GM12878 (cell line): Measurements from ENCODE around the gene ADAP1. TPM values are rescaled to one million over a fixed set of nuclear protein-coding genes. Genes with fewer than 3 reads are reported as not detected.

Experiments used
- ATAC-seq: fragments of 200-7000 bp; cut with Tn5 transposase; 3 replicates; pipeline ENCODE4 v1.9.1; 2020; ENCODE audit warnings: mild to moderate bottlenecking, moderate library complexity
- BruUV-seq: library from RNA; stranded (reverse); fragments of 400-500 nt; replicated peaks from 2 replicates; lab custom pipeline; 2021; lab: Mats Ljungman, UMichigan
- CTCF ChIA-PET: fragments of 300-600 bp; sonication (Branson Sonifier 250); formaldehyde crosslinking; extraction: SDS; loops from one replicate; lab custom pipeline; 2021; ENCODE audit warnings: inconsistent platforms; lab: Yijun Ruan, JAX
- POLR2A ChIA-PET: fragments of 350-600 bp; formaldehyde crosslinking; extraction: SDS; loops from one replicate; lab custom pipeline; 2021; ENCODE audit warnings: inconsistent platforms; lab: Charles Lee
- RAD21 ChIA-PET: fragments of 300-600 bp; sonication (Branson Sonifier 250); formaldehyde crosslinking; loops from one replicate; lab custom pipeline; 2023; ENCODE audit warnings: antibody characterized with exemption; ENCODE audit not compliant: unreplicated experiment; lab: Charles Lee
- SMC1A ChIA-PET: fragments of 300-600 bp; sonication (Branson Sonifier 250); formaldehyde crosslinking; loops from one replicate; lab custom pipeline; 2023; ENCODE audit not compliant: unreplicated experiment, uncharacterized antibody; lab: Charles Lee
- DNase-seq: peaks from one replicate; pipeline ENCODE4 v3.0.0-alpha.2; 2011; ENCODE audit warnings: low read depth, low spot score
- FAIRE-seq: peaks from 3 replicates; lab custom pipeline; 2011; peaks lifted over from hg19 to GRCh38; lab: Jason Lieb, UNC
- H2AFZ ChIP-seq: 2 replicates; pipeline ENCODE4 v1.6.0; 2011; ENCODE audit warnings: low read depth, low read length, control low read depth; ENCODE audit not compliant: control insufficient read depth
- H3K27ac ChIP-seq: 2 replicates; pipeline ENCODE4 v1.5.1; 2011; ENCODE audit warnings: control low read depth; ENCODE audit not compliant: control insufficient read depth, insufficient read depth
- H3K27me3 ChIP-seq, 2 experiments: replicated peaks in 1 of 2; 2 replicates each; pipeline versions ENCODE4 v1.6.0 to v1.6.1; 2011; ENCODE audit warnings: low read length in 1 of 2; ENCODE audit not compliant: control insufficient read depth in 2 of 2, insufficient read depth in 2 of 2
- H3K36me3 ChIP-seq, 2 experiments: 2 replicates each; pipeline ENCODE4 v1.5.1; 2011; ENCODE audit warnings: low read length in 1 of 2; ENCODE audit not compliant: control insufficient read depth in 2 of 2, insufficient read depth in 2 of 2
- H3K4me1 ChIP-seq: 2 replicates; pipeline ENCODE4 v1.6.1; 2011; ENCODE audit warnings: mild to moderate bottlenecking, low read length, moderate library complexity, mixed read lengths; ENCODE audit not compliant: control insufficient read depth, insufficient read depth
- H3K4me2 ChIP-seq: 2 replicates; pipeline ENCODE4 v1.6.0; 2011; ENCODE audit warnings: control low read depth; ENCODE audit not compliant: control insufficient read depth, insufficient read depth
- H3K4me3 ChIP-seq: fragments of 200-600 bp; sonication (generic); 2 replicates; pipeline ENCODE4 v1.5.1; 2016
- H3K79me2 ChIP-seq: 2 replicates; pipeline ENCODE4 v1.6.0; 2011; ENCODE audit warnings: low read length; ENCODE audit not compliant: control insufficient read depth, insufficient read depth
- H3K9ac ChIP-seq: 2 replicates; pipeline ENCODE4 v1.8.0; 2011; ENCODE audit warnings: low read length, control low read depth, mixed read lengths; ENCODE audit not compliant: control insufficient read depth, insufficient read depth
- H3K9me3 ChIP-seq: replicated peaks from 3 replicates; pipeline ENCODE4 v1.5.1; 2011; ENCODE audit warnings: mild to moderate bottlenecking, low read length; ENCODE audit not compliant: control insufficient read depth, insufficient read depth
- H4K20me1 ChIP-seq: 2 replicates; pipeline ENCODE4 v1.6.0; 2011; ENCODE audit not compliant: control insufficient read depth, insufficient read depth
- CHD1 ChIP-seq: IDR thresholded peaks from 2 replicates; pipeline ENCODE4 v1.6.1; 2012; ENCODE audit warnings: low read depth, low read length, improper control_type of control experiment
- CHD4 ChIP-seq: fragments of 200-600 bp; sonication (generic); IDR thresholded peaks from 2 replicates; pipeline ENCODE4 v1.6.1; 2016; ENCODE audit warnings: mild to moderate bottlenecking
- MXI1 ChIP-seq: fragments of 150-350 bp; IDR thresholded peaks from 2 replicates; pipeline ENCODE4 v1.6.1; 2011; ENCODE audit warnings: low read depth, mild to moderate bottlenecking, inconsistent platforms, low read length, improper control_type of control experiment
- SMARCA5 ChIP-seq: fragments of 450-650 bp; IDR thresholded peaks from 2 replicates; pipeline ENCODE4 v1.6.1; 2017; ENCODE audit warnings: mild to moderate bottlenecking
- TBL1XR1 ChIP-seq: IDR thresholded peaks from 2 replicates; pipeline ENCODE4 v1.6.1; 2012; ENCODE audit warnings: low read depth, low read length, improper control_type of control experiment
- ZNF384 ChIP-seq: IDR thresholded peaks from 2 replicates; pipeline ENCODE4 v1.6.1; 2012; ENCODE audit warnings: low read depth, mild to moderate bottlenecking, low read length, improper control_type of control experiment, borderline replicate concordance
- WGBS: methylation state at CpG from one replicate; pipeline ENCODE4 v1.1.6; 2016; ENCODE audit warnings: low lambda C conversion rate; ENCODE audit not compliant: insufficient replicate concordance, insufficient coverage; ENCODE audit errors: missing lambda C conversion rate; 5-methylcytosine and 5-hydroxymethylcytosine counted together
- in situ Hi-C: fragments of 300-500 bp; cut with MboI; formaldehyde crosslinking; loops from 9 replicates; pipeline ENCODE4 v1.14.3; 2018; ENCODE audit warnings: mixed read lengths
- intact Hi-C: fragments of 100-400 bp; cut with micrococcal nuclease; formaldehyde crosslinking; loops from one replicate; pipeline ENCODE4 v1.14.2; 2022; ENCODE audit not compliant: unreplicated experiment
- polyA plus RNA-seq, 11 experiments: library from polyadenylated mRNA; depleted of rRNA in 4 of 11; unstranded in 6 of 11; stranded (reverse) in 5 of 11; fragments of >200 nt; fragmentation: Nextera tagmentation in 4 of 11; fragmentation: Illumina TruSeq in 1 of 11; extraction: Ambion mirVana in 4 of 11; extraction: Trizol in 1 of 11; gene quantifications; 1 replicate in 1 of 11; 2 replicates in 10 of 11; pipeline versions ENCODE4 v1.2.1 to v1.2.3, GENCODE V29; 2011 to 2016; ENCODE audit warnings: inconsistent platforms in 2 of 11, missing spikeins in 2 of 11, low read depth in 1 of 11
- total RNA-seq, 4 experiments: library from RNA; depleted of rRNA in 3 of 4; stranded (reverse); fragments of >200 nt in 3 of 4; fragmentation: Illumina TruSeq in 1 of 4; extraction: Trizol in 1 of 4; gene quantifications; 2 replicates each; pipeline versions ENCODE4 v1.2.1 to v1.2.3, GENCODE V29; 2013 to 2021
- TF ChIP-seq, protein P1 (sequence below): fragments of 450-650 bp; IDR thresholded peaks from 2 replicates; pipeline ENCODE4 v1.6.1; 2016; ENCODE audit warnings: mild to moderate bottlenecking, moderate library complexity, borderline replicate concordance

The ADAP1 gene
- total and polyA plus RNA-seq, 10 of the 15 experiments (the other 5 are each of a cell fraction or from before 2014, with no cell fraction given) = 0.22 to 44.2 (median 22.0) TPM; not detected in 1

- TF ChIP-seq CHD4 = no peak
- no peak for TF ChIP-seq ZNF384
- TF ChIP-seq, protein P1, sequence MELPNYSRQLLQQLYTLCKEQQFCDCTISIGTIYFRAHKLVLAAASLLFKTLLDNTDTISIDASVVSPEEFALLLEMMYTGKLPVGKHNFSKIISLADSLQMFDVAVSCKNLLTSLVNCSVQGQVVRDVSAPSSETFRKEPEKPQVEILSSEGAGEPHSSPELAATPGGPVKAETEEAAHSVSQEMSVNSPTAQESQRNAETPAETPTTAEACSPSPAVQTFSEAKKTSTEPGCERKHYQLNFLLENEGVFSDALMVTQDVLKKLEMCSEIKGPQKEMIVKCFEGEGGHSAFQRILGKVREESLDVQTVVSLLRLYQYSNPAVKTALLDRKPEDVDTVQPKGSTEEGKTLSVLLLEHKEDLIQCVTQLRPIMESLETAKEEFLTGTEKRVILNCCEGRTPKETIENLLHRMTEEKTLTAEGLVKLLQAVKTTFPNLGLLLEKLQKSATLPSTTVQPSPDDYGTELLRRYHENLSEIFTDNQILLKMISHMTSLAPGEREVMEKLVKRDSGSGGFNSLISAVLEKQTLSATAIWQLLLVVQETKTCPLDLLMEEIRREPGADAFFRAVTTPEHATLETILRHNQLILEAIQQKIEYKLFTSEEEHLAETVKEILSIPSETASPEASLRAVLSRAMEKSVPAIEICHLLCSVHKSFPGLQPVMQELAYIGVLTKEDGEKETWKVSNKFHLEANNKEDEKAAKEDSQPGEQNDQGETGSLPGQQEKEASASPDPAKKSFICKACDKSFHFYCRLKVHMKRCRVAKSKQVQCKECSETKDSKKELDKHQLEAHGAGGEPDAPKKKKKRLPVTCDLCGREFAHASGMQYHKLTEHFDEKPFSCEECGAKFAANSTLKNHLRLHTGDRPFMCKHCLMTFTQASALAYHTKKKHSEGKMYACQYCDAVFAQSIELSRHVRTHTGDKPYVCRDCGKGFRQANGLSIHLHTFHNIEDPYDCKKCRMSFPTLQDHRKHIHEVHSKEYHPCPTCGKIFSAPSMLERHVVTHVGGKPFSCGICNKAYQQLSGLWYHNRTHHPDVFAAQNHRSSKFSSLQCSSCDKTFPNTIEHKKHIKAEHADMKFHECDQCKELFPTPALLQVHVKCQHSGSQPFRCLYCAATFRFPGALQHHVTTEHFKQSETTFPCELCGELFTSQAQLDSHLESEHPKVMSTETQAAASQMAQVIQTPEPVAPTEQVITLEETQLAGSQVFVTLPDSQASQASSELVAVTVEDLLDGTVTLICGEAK = no peak
- TF ChIP-seq CHD1 = no peak
- no peak for TF ChIP-seq SMARCA5
Measured at GRCh38 chr7:946256-946996, 8.1 kb downstream of the ADAP1 start (continued).

DNA sequence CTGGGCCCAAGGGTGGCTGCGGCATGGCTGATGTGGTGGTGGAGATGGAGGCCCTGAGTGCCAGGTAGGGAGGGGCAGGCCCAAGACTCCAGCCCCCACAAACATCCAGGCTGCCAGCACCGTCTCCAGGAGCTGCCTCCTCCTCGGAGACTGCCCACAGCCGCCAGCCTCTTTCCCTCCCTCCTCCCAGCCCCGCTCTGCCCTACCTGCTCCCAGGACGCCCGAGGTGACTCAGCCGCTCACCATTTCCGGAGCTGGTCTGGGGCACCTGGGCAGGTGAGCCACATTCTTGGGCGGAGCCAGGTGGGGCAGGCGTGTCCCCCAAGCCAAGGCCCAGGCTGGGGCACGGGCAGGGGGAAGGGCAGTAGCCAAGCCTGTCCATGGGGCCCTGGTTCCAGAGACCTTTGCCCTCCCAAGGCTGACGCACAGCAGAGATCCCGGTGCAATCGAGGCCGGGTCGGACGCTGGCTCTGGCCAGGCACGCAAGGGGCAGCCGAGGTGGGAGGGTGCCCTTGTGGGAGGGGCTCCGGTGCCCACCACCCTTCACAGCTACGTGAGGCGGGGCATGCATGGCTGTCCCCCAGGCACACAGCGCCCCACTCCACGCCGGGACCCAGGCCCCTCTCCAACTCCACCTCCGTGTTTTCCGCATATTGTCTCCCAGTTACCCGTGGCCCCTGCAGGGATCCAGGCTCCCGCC lies 8.8 kb downstream of the ADAP1 start:
- RAD21 ChIA-PET = no interaction called here
- WGBS = 95% methylated on average over 17 of the region's 30 CpGs
- TF ChIP-seq CHD4 (no peak), TBL1XR1 (no peak), MXI1 (no peak)
- no TSS peak for BruUV-seq
- Histone ChIP-seq H3K79me2 (peaks cover 17% of the 10 kb centered on the region), H3K9ac (no peak overlapping the region), H4K20me1 (no peaks in the 10 kb centered on the region), H3K4me2 (no peak overlapping the region), H3K4me3 (no peak overlapping the region), H3K36me3 (no peaks in the 10 kb centered on the region; a peak in 1 of 4 replicates), H2AFZ (no peak overlapping the region), H3K9me3 (peaks cover 7% of the 10 kb centered on the region; the same call in 2 of the 3 replicates), H3K27me3 (no peaks in the 10 kb centered on the region), H3K4me1 (peaks cover 15% of the 10 kb centered on the region), H3K27ac (no peak overlapping the region)
- DNase-seq = no peak
- SMC1A ChIA-PET = no interaction called here
- POLR2A ChIA-PET = no interaction called here
- CTCF ChIA-PET = no interaction called here
- intact Hi-C loops = no loop called here
- no peak for ATAC-seq
- no peak for FAIRE-seq
- in situ Hi-C loops = no loop called here
